Natural killer cell (primary cell): ENCODE results near the gene AKAP9. TPM values are rescaled to one million over a fixed set of nuclear protein-coding genes. Genes with fewer than 3 reads are reported as not detected.

Experiments used
- ATAC-seq, 3 donors: fragments of 150-1000 bp in 2 of 3; fragments of 200-7000 bp in 1 of 3; cut with Tn5 transposase; 1 replicate in 1 of 3; 2 replicates in 2 of 3; pipeline ENCODE4 v1.10.0; 2021; ENCODE audit warnings: mild to moderate bottlenecking in 2 of 3, moderate library complexity in 2 of 3
- DNase-seq, 2 donors: peaks; one replicate each; pipeline versions ENCODE4 v3.0.0 to v3.0.0-alpha.2; 2013 to 2021; ENCODE audit warnings: mixed read lengths in 1 of 2
- H3K27ac ChIP-seq: one replicate; pipeline ENCODE4 v1.5.1; 2013; ENCODE audit warnings: mild to moderate bottlenecking, low read length
- H3K27me3 ChIP-seq: one replicate; pipeline ENCODE4 v1.6.1; 2013; ENCODE audit warnings: low read length; ENCODE audit not compliant: control insufficient read depth, insufficient read depth
- H3K36me3 ChIP-seq: one replicate; pipeline ENCODE4 v1.6.1; 2013; ENCODE audit warnings: low read length; ENCODE audit not compliant: control insufficient read depth, insufficient read depth
- H3K4me1 ChIP-seq: one replicate; pipeline ENCODE4 v1.6.1; 2013; ENCODE audit warnings: low read length; ENCODE audit not compliant: control insufficient read depth, insufficient read depth
- H3K4me3 ChIP-seq: one replicate; pipeline ENCODE4 v1.5.1; 2013; ENCODE audit warnings: low read length
- H3K9me3 ChIP-seq: one replicate; pipeline ENCODE4 v1.6.1; 2013; ENCODE audit warnings: low read length; ENCODE audit not compliant: control insufficient read depth, insufficient read depth
- H3K27ac Mint-ChIP-seq, 2 donors: one replicate each; pipeline ENCODE4 v1.8.0; 2022; ENCODE audit warnings: mild to moderate bottlenecking in 2 of 2, mixed read lengths in 2 of 2, moderate library complexity in 1 of 2
- H3K27me3 Mint-ChIP-seq, 2 donors: one replicate each; pipeline ENCODE4 v1.8.0; 2022; ENCODE audit warnings: low read depth in 2 of 2, mixed read lengths in 2 of 2
- H3K36me3 Mint-ChIP-seq: one replicate; pipeline ENCODE4 v1.8.0; 2022; ENCODE audit warnings: mixed read lengths
- H3K4me1 Mint-ChIP-seq, 2 donors: one replicate each; pipeline ENCODE4 v1.8.0; 2022; ENCODE audit warnings: mixed read lengths in 2 of 2
- H3K4me3 Mint-ChIP-seq: one replicate; pipeline ENCODE4 v1.8.0; 2022; ENCODE audit warnings: mild to moderate bottlenecking, moderate library complexity, mixed read lengths
- H3K9me3 Mint-ChIP-seq, 2 donors: one replicate each; pipeline ENCODE4 v1.8.0; 2022; ENCODE audit warnings: mixed read lengths in 2 of 2
- WGBS: methylation state at CpG from one replicate; pipeline ENCODE4 v1.1.7; 2013; ENCODE audit warnings: missing lambda C conversion rate; ENCODE audit not compliant: insufficient coverage; 5-methylcytosine and 5-hydroxymethylcytosine counted together
- intact Hi-C: fragments of 100-400 bp; cut with micrococcal nuclease; formaldehyde crosslinking; loops from one replicate; pipeline ENCODE4 v1.14.2; 2022
- total RNA-seq, 4 donors: library from RNA; stranded (reverse); fragments of 120-200 nt in 1 of 4; gene quantifications; one replicate each; pipeline versions ENCODE4 v1.2.3 to v1.2.4, GENCODE V29; 2013 to 2022
- TF ChIP-seq, protein P1 (sequence below): fragments of 200-600 bp; IDR thresholded peaks from one replicate; pipeline ENCODE4 v1.8.0; 2022; ENCODE audit warnings: antibody characterized with exemption

The AKAP9 gene
- total RNA-seq, 3 donors from 2014 or later (not counting 1 experiment from before 2014, with no cell fraction given) = 78.8 to 93.0 (median 81.9) TPM

DNA sequence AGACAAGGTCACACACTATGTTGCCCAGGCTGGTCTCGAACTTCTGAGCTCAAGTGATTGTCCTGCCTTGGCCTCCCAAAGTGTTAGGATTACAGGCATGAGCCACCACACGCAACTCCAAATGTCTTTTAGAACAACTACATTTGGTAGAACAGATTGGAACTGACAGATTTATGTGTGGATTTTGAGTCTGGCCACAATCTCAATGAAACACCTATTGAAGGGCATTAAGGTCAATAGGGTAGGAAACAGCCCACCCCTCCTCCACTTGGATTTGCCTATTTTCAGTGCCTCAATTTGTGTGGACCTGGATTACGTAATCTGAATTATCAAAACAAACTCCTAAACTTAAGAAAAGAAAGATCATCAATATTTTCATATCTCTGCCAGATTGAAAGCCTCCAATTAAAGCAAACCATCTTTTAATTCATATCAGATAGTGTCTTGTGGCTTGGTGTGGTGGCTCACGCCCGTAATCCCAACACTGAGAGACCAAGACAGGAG lies 209.1 kb downstream of the AKAP9 start:
- Mint-ChIP-seq H3K4me1 (no peaks in the 10 kb centered on the region), H3K27me3 (peaks cover 3 to 5% of the 10 kb centered on the region in 2 donors), H3K27ac (no peak overlapping the region), H3K36me3 (no peaks in the 10 kb centered on the region), H3K4me3 (no peak overlapping the region), H3K9me3 (no peaks in the 10 kb centered on the region)
- TF ChIP-seq, protein P1, sequence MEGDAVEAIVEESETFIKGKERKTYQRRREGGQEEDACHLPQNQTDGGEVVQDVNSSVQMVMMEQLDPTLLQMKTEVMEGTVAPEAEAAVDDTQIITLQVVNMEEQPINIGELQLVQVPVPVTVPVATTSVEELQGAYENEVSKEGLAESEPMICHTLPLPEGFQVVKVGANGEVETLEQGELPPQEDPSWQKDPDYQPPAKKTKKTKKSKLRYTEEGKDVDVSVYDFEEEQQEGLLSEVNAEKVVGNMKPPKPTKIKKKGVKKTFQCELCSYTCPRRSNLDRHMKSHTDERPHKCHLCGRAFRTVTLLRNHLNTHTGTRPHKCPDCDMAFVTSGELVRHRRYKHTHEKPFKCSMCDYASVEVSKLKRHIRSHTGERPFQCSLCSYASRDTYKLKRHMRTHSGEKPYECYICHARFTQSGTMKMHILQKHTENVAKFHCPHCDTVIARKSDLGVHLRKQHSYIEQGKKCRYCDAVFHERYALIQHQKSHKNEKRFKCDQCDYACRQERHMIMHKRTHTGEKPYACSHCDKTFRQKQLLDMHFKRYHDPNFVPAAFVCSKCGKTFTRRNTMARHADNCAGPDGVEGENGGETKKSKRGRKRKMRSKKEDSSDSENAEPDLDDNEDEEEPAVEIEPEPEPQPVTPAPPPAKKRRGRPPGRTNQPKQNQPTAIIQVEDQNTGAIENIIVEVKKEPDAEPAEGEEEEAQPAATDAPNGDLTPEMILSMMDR = no peak
- H3K27ac ChIP-seq = no peak overlapping the region
- no peaks in the 10 kb centered on the region for H3K27me3 ChIP-seq
- H3K36me3 ChIP-seq = no peaks in the 10 kb centered on the region
- intact Hi-C loops = no loop called here
- H3K9me3 ChIP-seq = no peaks in the 10 kb centered on the region
- WGBS = 92% methylated on average over 4 of the region's 5 CpGs
- ATAC-seq (no peak), DNase-seq (no peak)
- H3K4me1 ChIP-seq = no peaks in the 10 kb centered on the region
- no peak overlapping the region for H3K4me3 ChIP-seq

DNA sequence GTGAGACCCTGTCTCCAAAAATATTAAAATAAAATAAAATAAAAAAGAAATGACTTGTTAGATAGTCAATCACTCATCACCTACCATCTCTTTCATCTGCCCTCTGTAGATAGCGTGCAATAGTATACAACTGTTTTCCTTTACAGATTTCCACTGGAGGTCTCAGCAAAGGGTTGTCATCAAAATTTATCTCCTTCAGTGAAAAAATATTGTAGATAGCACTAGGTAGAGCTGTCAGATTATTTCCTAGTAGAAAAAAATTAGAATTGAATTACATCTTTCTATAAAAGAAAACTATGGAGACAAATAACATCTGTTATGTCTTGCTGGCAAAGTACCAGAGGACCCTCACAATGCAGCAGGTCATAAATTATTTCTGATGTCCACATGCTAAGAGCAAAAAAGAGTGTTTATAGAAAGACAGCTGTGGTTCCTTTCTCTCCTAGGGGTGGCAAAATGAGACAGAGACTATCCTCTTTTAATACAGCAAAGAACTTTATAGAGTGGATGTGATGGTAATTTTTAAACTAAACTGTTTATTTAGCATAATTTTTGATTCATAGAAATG lies 209.9 kb downstream of the AKAP9 start:
- Histone ChIP-seq H3K9me3 (no peaks in the 10 kb centered on the region), H3K36me3 (no peaks in the 10 kb centered on the region), H3K4me1 (no peaks in the 10 kb centered on the region), H3K27ac (no peak overlapping the region), H3K27me3 (no peaks in the 10 kb centered on the region), H3K4me3 (no peak overlapping the region)
- Mint-ChIP-seq H3K9me3 (no peaks in the 10 kb centered on the region), H3K27me3 (peaks cover 5 to 8% of the 10 kb centered on the region in 2 donors), H3K4me3 (no peak overlapping the region), H3K36me3 (no peaks in the 10 kb centered on the region), H3K4me1 (no peaks in the 10 kb centered on the region), H3K27ac (no peak overlapping the region)
- intact Hi-C loops = no loop called here
- TF ChIP-seq, protein P1 = no peak
- no peak for ATAC-seq
- WGBS = 83% methylated on average over 1 of the region's 1 CpG
- no peak for DNase-seq

DNA sequence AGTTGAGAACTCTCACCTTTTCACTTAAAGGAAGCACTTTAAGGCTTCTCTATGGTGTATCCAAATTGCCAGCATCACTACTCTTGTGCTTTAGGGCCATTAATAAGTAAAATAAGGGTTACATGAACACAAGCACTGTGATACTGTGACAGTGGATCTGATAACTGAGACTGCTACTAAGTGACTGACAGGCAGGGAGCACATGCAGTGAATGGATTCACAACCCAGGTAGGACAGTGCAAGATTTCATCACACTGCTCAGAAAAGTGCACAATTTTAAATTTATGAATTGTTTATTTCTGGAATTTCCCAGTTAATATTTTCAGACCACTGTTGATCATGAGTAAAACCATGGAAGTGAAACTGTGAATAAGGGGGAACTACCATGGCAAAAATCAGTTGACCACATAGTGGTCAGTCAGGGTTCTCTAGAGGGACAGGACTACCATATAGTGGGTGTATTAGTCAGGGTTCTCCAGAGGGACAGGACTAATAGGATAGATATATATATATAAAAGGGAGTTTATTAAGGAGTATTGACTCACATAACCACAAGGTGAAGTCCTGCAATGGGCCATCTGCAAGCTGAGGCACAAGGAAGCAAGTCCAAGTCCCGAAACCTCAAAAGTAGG lies 214.6 kb downstream of the AKAP9 start:
- TF ChIP-seq, protein P1 = no peak
- no peaks in the 10 kb centered on the region for H3K36me3 Mint-ChIP-seq
- intact Hi-C loops = no loop called here
- Histone ChIP-seq H3K4me3 (no peak overlapping the region), H3K36me3 (no peaks in the 10 kb centered on the region), H3K9me3 (no peaks in the 10 kb centered on the region), H3K27me3 (no peaks in the 10 kb centered on the region), H3K4me1 (no peaks in the 10 kb centered on the region), H3K27ac (no peak overlapping the region)
- H3K27me3 Mint-ChIP-seq = peaks cover 5 to 18% of the 10 kb centered on the region in 2 donors
- no peak for DNase-seq
- H3K4me3 Mint-ChIP-seq = no peak overlapping the region
- no peaks in the 10 kb centered on the region for H3K9me3 Mint-ChIP-seq
- peaks cover 0 to 5% of the 10 kb centered on the region in 2 donors for H3K4me1 Mint-ChIP-seq
- 100% methylated on average over 1 of the region's 1 CpG for WGBS
- H3K27ac Mint-ChIP-seq = no peak overlapping the region
- ATAC-seq = no peak
